Measurements from ENCODE around the gene ZDHHC21. TPM values are rescaled to one million over a fixed set of nuclear protein-coding genes. Genes with fewer than 3 reads are reported as not detected.

Gene ZDHHC21
- total RNA-seq, 4 donors from 2014 or later: 17.5 to 34.6 (median 18.9) TPM

GRCh38 chr9:14652729-14653377 lies 40.4 kb downstream of the ZDHHC21 start:
- no peaks in the 10 kb centered on the region for H3K27me3 ChIP-seq
- 71 to 72% methylated on average over 4 of the region's 4 CpGs for WGBS, 2 donors
- TF ChIP-seq POLR2A (IDR thresholded peaks at IDR 0.05): no peak
- TF ChIP-seq CTCF (IDR thresholded peaks at IDR 0.05): peak in 2 of 6 experiments; percentile 17 to 46

DNA sequence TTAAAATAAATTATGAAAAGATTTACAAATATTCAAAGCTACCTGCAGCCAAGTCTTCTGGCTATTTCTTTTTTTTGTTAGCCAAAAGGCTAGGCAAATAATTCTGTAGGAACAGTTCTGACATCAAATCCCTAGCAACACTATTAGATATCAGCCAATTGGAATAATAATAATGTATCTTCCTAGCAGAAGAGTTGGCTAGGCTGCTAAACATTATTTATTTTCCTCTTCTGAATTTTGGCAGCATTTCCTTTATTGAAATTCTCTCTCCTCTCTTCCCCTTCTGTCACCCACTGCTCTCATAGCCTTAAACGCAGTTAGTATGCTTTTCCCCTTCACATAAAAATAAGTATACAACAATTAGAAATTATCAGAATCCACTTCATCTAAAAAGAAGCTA lies 42.6 kb downstream of the ZDHHC21 start:
- TF ChIP-seq POLR2A (IDR thresholded peaks at IDR 0.05) (no peak), CTCF (IDR thresholded peaks at IDR 0.05) (no peak)
- 70 to 82% methylated on average over 1 of the region's 1 CpG for WGBS, 2 donors
- intact Hi-C loops (cut with DNase I): no loop called here
- H3K27ac ChIP-seq: no peak overlapping the region
- no peaks in the 10 kb centered on the region for H3K9me3 ChIP-seq
- no peaks in the 10 kb centered on the region for H3K36me3 ChIP-seq
- H3K4me1 ChIP-seq: no peaks in the 10 kb centered on the region
- H3K4me3 ChIP-seq (replicated peaks in 1 of 3): no peak overlapping the region
- no peak for DNase-seq
- no peaks in the 10 kb centered on the region for H3K27me3 ChIP-seq

More at GRCh38 chr9:14652729-14653377, 40.4 kb downstream of the ZDHHC21 start:
- Histone ChIP-seq H3K4me3 (replicated peaks in 1 of 3) (no peak overlapping the region), H3K9me3 (no peaks in the 10 kb centered on the region), H3K4me1 (no peaks in the 10 kb centered on the region), H3K36me3 (no peaks in the 10 kb centered on the region), H3K27ac (no peak overlapping the region)
- DNase-seq: no peak
- intact Hi-C loops (cut with DNase I): no loop called here

- Histone ChIP-seq H3K27me3 (no peaks in the 10 kb centered on the region), H3K36me3 (no peaks in the 10 kb centered on the region), H3K4me1 (no peaks in the 10 kb centered on the region), H3K9me3 (no peaks in the 10 kb centered on the region), H3K27ac (no peak overlapping the region), H3K4me3 (replicated peaks in 1 of 3) (no peak overlapping the region)
- TF ChIP-seq POLR2A (IDR thresholded peaks at IDR 0.05) (no peak), CTCF (IDR thresholded peaks at IDR 0.05) (no peak)
- intact Hi-C loops (cut with DNase I): no loop called here
- DNase-seq: no peak
- WGBS, 2 donors: 81 to 93% methylated on average over 3 of the region's 3 CpGs
Measured at GRCh38 chr9:14645648-14646047, 47.6 kb downstream of the ZDHHC21 start.

GRCh38 chr9:14640967-14641366 lies 52.3 kb downstream of the ZDHHC21 start:
- Histone ChIP-seq H3K36me3 (no peaks in the 10 kb centered on the region), H3K9me3 (no peaks in the 10 kb centered on the region), H3K27me3 (no peaks in the 10 kb centered on the region), H3K4me1 (no peaks in the 10 kb centered on the region), H3K27ac (no peak overlapping the region), H3K4me3 (replicated peaks in 1 of 3) (no peak overlapping the region)
- DNase-seq: no peak
- intact Hi-C loops (cut with DNase I): no loop called here
- TF ChIP-seq POLR2A (IDR thresholded peaks at IDR 0.05) (no peak), CTCF (IDR thresholded peaks at IDR 0.05) (no peak)
- 84% methylated on average over 1 of the region's 1 CpG for whole genome bisulfite sequencing, 2 donors

DNA sequence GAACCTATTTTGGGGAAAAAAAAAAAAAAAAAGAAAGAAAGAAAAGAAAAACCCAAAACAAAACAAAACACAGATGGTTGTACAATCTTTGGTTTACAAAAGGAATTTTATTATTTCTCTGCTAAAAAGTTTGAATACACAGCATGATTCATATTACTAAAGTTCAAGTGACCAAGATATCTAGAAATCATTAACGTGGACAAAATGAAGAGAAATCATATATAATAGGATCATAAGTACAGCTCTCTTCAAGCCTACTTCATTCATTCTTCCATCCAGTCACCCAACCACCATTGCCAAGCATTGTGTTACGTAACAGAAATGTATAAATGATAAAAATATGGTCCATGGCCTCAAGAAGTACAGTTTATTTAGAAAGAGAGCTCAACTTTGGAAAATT lies 52.9 kb downstream of the ZDHHC21 start:
- H3K4me1 ChIP-seq: no peaks in the 10 kb centered on the region
- WGBS, 2 donors: 95 to 98% methylated on average over 2 of the region's 2 CpGs
- no peak overlapping the region for H3K27ac ChIP-seq
- no peak for DNase-seq
- no peak overlapping the region for H3K4me3 ChIP-seq (replicated peaks in 1 of 3)
- TF ChIP-seq POLR2A (IDR thresholded peaks at IDR 0.05) (no peak), CTCF (IDR thresholded peaks at IDR 0.05) (no peak)
- no peaks in the 10 kb centered on the region for H3K9me3 ChIP-seq
- H3K36me3 ChIP-seq: no peaks in the 10 kb centered on the region
- H3K27me3 ChIP-seq: no peaks in the 10 kb centered on the region
- intact Hi-C loops (cut with DNase I): no loop called here

Measured in thyroid gland (tissue), 4 donors.